Measurements from ENCODE around the gene PLD3.

Gene PLD3

DNA sequence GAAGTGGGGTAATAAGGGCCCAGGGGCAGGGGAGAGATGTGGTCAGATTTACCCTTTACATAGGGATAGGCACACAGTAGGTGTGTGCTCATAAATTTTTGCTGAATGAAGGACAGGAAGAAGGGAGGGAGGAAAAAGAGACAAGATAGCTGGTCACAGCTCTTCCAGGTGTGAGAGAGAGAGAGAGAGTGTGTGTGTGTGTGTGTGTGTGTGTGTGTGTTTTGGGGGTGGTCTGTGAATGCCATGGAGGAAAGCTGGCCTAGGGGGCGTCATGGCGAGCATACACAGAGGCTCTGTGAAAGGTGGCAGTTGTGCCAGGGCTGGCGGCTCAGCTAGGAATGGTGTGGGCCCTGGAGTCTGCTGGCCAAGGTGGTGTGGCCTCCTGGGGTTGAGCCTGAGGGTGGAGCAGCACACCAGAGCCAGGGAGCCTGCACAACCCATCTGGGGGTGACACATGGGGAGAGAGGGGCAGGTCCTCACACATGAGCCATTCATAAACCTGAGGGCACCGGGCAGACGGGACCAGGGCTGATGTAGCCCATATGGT lies 70.6 kb downstream of the PLD3 start:
- TF ChIP-seq, protein P1, sequence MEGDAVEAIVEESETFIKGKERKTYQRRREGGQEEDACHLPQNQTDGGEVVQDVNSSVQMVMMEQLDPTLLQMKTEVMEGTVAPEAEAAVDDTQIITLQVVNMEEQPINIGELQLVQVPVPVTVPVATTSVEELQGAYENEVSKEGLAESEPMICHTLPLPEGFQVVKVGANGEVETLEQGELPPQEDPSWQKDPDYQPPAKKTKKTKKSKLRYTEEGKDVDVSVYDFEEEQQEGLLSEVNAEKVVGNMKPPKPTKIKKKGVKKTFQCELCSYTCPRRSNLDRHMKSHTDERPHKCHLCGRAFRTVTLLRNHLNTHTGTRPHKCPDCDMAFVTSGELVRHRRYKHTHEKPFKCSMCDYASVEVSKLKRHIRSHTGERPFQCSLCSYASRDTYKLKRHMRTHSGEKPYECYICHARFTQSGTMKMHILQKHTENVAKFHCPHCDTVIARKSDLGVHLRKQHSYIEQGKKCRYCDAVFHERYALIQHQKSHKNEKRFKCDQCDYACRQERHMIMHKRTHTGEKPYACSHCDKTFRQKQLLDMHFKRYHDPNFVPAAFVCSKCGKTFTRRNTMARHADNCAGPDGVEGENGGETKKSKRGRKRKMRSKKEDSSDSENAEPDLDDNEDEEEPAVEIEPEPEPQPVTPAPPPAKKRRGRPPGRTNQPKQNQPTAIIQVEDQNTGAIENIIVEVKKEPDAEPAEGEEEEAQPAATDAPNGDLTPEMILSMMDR (IDR thresholded peaks at IDR 0.05; ENCODE audit: insufficient read depth, low read length, poor library complexity, severe bottlenecking), result no peak
- Histone ChIP-seq H3K27me3 (replicated peaks; ENCODE audit: control insufficient read depth, insufficient read depth, low read length) (no peaks in the 10 kb centered on the region), H3K36me3 (ENCODE audit: control insufficient read depth, insufficient read depth, low read length) (peaks cover 8% of the 10 kb centered on the region), H3K4me3 (replicated peaks; ENCODE audit: low read depth, low read length) (no peak overlapping the region)
- no peak for DNase-seq (ENCODE audit: extremely low read depth, insufficient read length)

DNA sequence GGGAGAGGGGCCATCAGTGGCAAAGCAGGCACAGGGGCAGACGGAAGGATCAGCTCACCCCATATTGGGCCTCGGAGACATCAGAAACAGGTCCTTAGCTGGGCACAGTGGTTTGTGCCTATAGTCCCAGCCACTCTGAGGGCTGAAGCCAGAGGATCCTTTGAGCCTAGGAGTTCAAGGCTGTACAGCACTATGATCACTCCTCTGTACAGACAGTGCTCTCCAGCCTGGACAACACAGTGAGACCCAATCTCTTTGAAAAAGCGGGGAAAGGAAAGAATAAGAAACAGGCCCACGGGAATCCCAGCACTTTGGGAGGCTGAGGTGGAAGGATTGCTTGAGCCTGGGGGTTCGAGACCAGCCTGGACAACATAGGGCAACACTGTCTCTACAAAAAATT lies 71.3 kb downstream of the PLD3 start:
- Histone ChIP-seq H3K36me3 (ENCODE audit: control insufficient read depth, insufficient read depth, low read length) (peaks cover 8% of the 10 kb centered on the region), H3K27me3 (replicated peaks; ENCODE audit: control insufficient read depth, insufficient read depth, low read length) (no peaks in the 10 kb centered on the region), H3K4me3 (replicated peaks; ENCODE audit: low read depth, low read length) (no peak overlapping the region)
- TF ChIP-seq, protein P1 (IDR thresholded peaks at IDR 0.05; ENCODE audit: insufficient read depth, low read length, poor library complexity, severe bottlenecking), result no peak
- no peak for DNase-seq (ENCODE audit: extremely low read depth, insufficient read length)

GRCh38 chr19:40420451-40420765 lies 71.9 kb downstream of the PLD3 start:
- H3K36me3 ChIP-seq (ENCODE audit: control insufficient read depth, insufficient read depth, low read length), result peaks cover 8% of the 10 kb centered on the region
- DNase-seq (ENCODE audit: extremely low read depth, insufficient read length), result no peak
- peak overlapping the region; percentile 77 for H3K4me3 ChIP-seq (replicated peaks; ENCODE audit: low read depth, low read length)
- TF ChIP-seq, protein P1 (IDR thresholded peaks at IDR 0.05; ENCODE audit: insufficient read depth, low read length, poor library complexity, severe bottlenecking), result no peak
- H3K27me3 ChIP-seq (replicated peaks; ENCODE audit: control insufficient read depth, insufficient read depth, low read length), result no peaks in the 10 kb centered on the region

DNA sequence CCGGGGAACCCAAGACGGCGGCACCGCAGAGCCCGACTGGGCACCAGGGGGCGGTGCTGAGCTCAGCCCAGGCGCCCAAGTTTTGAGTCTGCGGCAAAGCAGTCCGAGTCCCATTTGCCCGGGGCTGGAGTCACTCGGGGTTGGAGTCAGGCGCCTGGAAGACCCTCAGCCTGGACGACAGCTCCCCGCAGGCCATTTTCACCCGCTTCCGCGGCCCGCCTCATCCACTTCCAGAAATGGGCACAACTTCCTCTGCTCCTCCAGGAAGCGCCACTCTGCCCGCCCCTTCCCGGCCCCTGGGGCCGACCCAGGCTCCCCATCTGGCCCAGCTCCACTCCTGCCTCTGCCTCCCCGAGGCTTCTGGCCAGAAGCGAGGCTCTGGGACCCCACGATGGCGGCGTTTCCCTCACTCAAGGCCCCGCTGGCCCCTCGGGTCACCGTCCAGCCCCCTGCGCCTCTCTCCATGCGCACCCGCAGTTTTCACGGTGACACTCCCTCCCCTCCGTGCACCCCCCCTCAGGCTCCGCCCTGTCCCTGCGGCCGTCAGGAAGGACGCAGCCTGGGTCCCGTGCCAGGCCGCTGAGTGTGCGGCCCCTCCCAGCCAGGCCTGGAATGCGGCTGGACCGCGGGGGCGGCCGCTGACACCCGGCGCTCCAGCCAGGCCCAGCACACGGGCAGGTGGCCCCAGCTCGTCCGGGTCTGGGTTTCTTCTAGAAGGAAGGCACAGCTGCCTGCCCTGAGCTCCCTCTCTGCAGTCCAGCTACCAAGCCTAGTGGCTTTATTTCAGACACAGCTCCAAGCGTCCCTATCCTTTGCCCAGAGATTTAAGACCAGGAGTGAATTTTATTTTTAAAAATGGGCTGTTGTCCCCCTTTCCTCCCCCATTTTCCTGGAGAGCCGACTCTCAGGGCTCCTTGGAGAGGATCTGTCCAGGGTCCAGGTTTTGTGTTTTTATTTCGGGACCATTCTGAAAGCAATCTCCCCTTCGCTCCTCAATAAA lies 72.6 kb downstream of the PLD3 start:
- H3K36me3 ChIP-seq (ENCODE audit: control insufficient read depth, insufficient read depth, low read length), result peaks cover 8% of the 10 kb centered on the region
- TF ChIP-seq, protein P1 (IDR thresholded peaks at IDR 0.05; ENCODE audit: insufficient read depth, low read length, poor library complexity, severe bottlenecking), result peak; percentile 98
- no peaks in the 10 kb centered on the region for H3K27me3 ChIP-seq (replicated peaks; ENCODE audit: control insufficient read depth, insufficient read depth, low read length)
- DNase-seq (ENCODE audit: extremely low read depth, insufficient read length), result peak; percentile 88
- H3K4me3 ChIP-seq (replicated peaks; ENCODE audit: low read depth, low read length), result peak overlapping the region; percentile 77

DNA sequence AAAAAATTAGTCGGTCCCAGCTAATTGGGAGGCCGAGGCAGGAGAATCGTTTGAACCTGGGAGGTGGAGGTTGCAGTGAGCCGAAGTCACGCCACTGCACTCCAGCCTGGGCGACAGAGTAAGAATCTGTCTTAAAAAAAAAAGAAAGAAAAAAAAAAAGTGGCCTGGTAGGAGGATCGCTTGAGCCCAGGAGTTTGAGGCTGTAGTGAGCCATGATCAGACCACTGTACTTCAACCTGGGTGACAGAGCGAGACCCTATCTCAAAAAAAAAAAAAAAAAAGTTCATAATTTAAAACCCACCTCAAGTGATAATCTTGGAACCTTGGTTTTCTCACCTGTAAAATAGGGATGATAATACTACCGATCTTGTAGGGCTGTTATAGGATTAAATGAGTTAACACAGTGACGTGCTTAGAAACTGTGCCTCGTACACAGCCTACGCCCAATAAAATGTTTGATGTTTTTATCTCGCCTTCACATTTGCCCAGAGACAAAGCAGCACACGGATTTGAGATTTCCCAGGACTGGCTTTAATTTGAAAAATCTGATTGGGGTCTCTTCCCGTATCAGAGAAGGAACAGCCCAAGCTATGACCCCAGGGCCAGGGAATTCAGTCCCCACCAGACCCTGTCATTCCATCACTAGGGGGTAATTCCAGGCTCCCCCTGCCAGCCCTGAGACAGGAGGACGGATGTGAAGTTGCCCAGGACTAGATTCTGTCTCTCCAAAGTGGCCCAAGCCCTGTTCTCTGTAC lies 73.7 kb downstream of the PLD3 start:
- DNase-seq (ENCODE audit: extremely low read depth, insufficient read length), result no peak
- Histone ChIP-seq H3K4me3 (replicated peaks; ENCODE audit: low read depth, low read length) (no peak overlapping the region), H3K27me3 (replicated peaks; ENCODE audit: control insufficient read depth, insufficient read depth, low read length) (no peaks in the 10 kb centered on the region), H3K36me3 (ENCODE audit: control insufficient read depth, insufficient read depth, low read length) (peaks cover 8% of the 10 kb centered on the region)
- TF ChIP-seq, protein P1 (IDR thresholded peaks at IDR 0.05; ENCODE audit: insufficient read depth, low read length, poor library complexity, severe bottlenecking), result no peak
